WTC11 (cell line): Measurements from ENCODE around the gene REPIN1.

Source experiments
- CREM ChIP-seq: sonication (generic); formaldehyde crosslinking; IDR thresholded peaks from 2 replicates; pipeline ENCODE4 v1.8.1; 2022; ENCODE audit warnings: mild to moderate bottlenecking, missing genetic modification reagents, moderate library complexity
- GRHL2 ChIP-seq: fragments of 250-450 bp; sonication (Bioruptor Pico); IDR thresholded peaks from 2 replicates; pipeline ENCODE4 v1.8.0; 2022; ENCODE audit warnings: mild to moderate bottlenecking, moderate library complexity; ENCODE audit not compliant: insufficient replicate concordance, severe bottlenecking
- GTF2I ChIP-seq: fragments of 250-450 bp; sonication (Bioruptor Pico); conservative IDR thresholded peaks from 2 replicates; pipeline ENCODE4 v1.4.0; 2021; ENCODE audit warnings: mild to moderate bottlenecking
- NFYB ChIP-seq: sonication (generic); formaldehyde crosslinking; conservative IDR thresholded peaks from 2 replicates; pipeline ENCODE4 v1.8.0; 2022; ENCODE audit warnings: low read depth, missing genetic modification reagents
- SP1 ChIP-seq: sonication (generic); formaldehyde crosslinking; conservative IDR thresholded peaks from 2 replicates; pipeline ENCODE4 v1.8.1; 2022; ENCODE audit warnings: missing genetic modification reagents
- TP53 ChIP-seq: sonication (generic); formaldehyde crosslinking; IDR thresholded peaks from 2 replicates; pipeline ENCODE4 v1.8.1; 2023; ENCODE audit warnings: mild to moderate bottlenecking, missing genetic modification reagents
- ZNF423 ChIP-seq: fragments of 250-450 bp; sonication (Bioruptor Pico); IDR thresholded peaks from 2 replicates; pipeline ENCODE4 v2.1.2; 2022; ENCODE audit warnings: mild to moderate bottlenecking, moderate library complexity
- TF ChIP-seq, protein P1 (sequence below): fragments of 200-600 bp; IDR thresholded peaks from 2 replicates; pipeline ENCODE4 v1.8.0; 2022; ENCODE audit warnings: antibody characterized with exemption
- TF ChIP-seq, protein P2 (sequence below): sonication (generic); formaldehyde crosslinking; IDR thresholded peaks from 2 replicates; pipeline ENCODE4 v1.8.1; 2022; ENCODE audit warnings: low read depth, mild to moderate bottlenecking, moderate library complexity, missing genetic modification reagents, borderline replicate concordance
- TF ChIP-seq, protein P3 (sequence below): sonication (generic); formaldehyde crosslinking; conservative IDR thresholded peaks from 2 replicates; pipeline ENCODE4 v1.8.1; 2022; ENCODE audit warnings: mild to moderate bottlenecking, missing genetic modification reagents

DNA sequence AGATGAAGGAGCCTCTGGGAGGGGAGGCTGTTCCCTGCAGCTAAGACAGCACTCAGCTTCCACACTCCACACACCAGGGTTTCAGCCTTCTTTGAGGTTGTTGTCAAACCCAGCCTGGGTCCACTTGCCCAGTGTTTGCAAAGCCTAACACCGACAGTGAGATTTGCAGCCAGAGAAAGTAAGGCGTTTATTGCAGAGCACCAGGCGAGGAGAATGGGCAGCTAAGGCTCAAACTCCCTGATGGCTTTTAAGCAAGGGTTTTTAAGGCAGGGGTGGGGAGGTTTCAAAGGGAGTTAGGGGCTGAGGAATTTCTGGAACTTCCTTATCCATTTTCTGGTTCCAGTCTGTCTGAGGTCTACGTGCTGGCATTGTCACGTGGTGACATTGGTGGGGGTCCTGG lies 5.8 kb downstream of the REPIN1 start:
- TF ChIP-seq, protein P1, sequence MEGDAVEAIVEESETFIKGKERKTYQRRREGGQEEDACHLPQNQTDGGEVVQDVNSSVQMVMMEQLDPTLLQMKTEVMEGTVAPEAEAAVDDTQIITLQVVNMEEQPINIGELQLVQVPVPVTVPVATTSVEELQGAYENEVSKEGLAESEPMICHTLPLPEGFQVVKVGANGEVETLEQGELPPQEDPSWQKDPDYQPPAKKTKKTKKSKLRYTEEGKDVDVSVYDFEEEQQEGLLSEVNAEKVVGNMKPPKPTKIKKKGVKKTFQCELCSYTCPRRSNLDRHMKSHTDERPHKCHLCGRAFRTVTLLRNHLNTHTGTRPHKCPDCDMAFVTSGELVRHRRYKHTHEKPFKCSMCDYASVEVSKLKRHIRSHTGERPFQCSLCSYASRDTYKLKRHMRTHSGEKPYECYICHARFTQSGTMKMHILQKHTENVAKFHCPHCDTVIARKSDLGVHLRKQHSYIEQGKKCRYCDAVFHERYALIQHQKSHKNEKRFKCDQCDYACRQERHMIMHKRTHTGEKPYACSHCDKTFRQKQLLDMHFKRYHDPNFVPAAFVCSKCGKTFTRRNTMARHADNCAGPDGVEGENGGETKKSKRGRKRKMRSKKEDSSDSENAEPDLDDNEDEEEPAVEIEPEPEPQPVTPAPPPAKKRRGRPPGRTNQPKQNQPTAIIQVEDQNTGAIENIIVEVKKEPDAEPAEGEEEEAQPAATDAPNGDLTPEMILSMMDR = no peak
- TF ChIP-seq ZNF423 (CRISPR knock-in tag) = no peak
- TF ChIP-seq CREM (CRISPR knock-in tag) = no peak
- TF ChIP-seq, protein P2, sequence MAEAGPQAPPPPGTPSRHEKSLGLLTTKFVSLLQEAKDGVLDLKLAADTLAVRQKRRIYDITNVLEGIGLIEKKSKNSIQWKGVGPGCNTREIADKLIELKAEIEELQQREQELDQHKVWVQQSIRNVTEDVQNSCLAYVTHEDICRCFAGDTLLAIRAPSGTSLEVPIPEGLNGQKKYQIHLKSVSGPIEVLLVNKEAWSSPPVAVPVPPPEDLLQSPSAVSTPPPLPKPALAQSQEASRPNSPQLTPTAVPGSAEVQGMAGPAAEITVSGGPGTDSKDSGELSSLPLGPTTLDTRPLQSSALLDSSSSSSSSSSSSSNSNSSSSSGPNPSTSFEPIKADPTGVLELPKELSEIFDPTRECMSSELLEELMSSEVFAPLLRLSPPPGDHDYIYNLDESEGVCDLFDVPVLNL (CRISPR knock-in tag) = no peak
- no peak for TF ChIP-seq SP1 (CRISPR knock-in tag)
- TF ChIP-seq GRHL2 (CRISPR knock-in tag) = no peak
- no peak for TF ChIP-seq GTF2I
- no peak for TF ChIP-seq NFYB (CRISPR knock-in tag)
- TF ChIP-seq TP53 (CRISPR knock-in tag) = no peak
- TF ChIP-seq, protein P3, sequence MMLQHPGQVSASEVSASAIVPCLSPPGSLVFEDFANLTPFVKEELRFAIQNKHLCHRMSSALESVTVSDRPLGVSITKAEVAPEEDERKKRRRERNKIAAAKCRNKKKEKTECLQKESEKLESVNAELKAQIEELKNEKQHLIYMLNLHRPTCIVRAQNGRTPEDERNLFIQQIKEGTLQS (CRISPR knock-in tag) = no peak
